IMR-90 (cell line): ENCODE results near the gene TTLL11. TPM values are rescaled to one million over a fixed set of nuclear protein-coding genes. Genes with fewer than 3 reads are reported as not detected.

ENCODE experiments used
- ATAC-seq: fragments of 200-7000 bp; cut with Tn5 transposase; 2 replicates; pipeline ENCODE4 v1.9.1; 2020; ENCODE audit warnings: low read depth, mild to moderate bottlenecking, moderate library complexity
- BruUV-seq: library from RNA; stranded (reverse); fragments of 400-500 nt; replicated peaks from 2 replicates; lab custom pipeline; 2021; lab: Mats Ljungman, UMichigan
- CTCF ChIA-PET: fragments of 300-600 bp; formaldehyde crosslinking; extraction: SDS; loops from one replicate; lab custom pipeline; 2021; ENCODE audit warnings: antibody characterized with exemption; lab: Yijun Ruan, JAX
- POLR2A ChIA-PET: fragments of 300-600 bp; sonication (Branson Sonifier 250); formaldehyde crosslinking; loops from one replicate; lab custom pipeline; 2022; ENCODE audit warnings: antibody characterized with exemption; ENCODE audit not compliant: unreplicated experiment; lab: Charles Lee
- DNase-seq: peaks from one replicate; pipeline ENCODE4 v3.0.0; 2013
- H2AFZ ChIP-seq: replicated peaks from 2 replicates; pipeline ENCODE3; 2013; ENCODE audit warnings: low read length, mild to moderate bottlenecking; ENCODE audit not compliant: poor library complexity
- H2AK5ac ChIP-seq: 2 replicates; pipeline ENCODE4 v1.6.1; 2013; ENCODE audit warnings: low read depth, low read length, inconsistent platforms
- H2AK9ac ChIP-seq: replicated peaks from 2 replicates; pipeline ENCODE3; 2013; ENCODE audit warnings: mild to moderate bottlenecking, low read depth, low read length, moderate library complexity; ENCODE audit not compliant: poor library complexity
- H2BK120ac ChIP-seq: 2 replicates; pipeline ENCODE4 v1.6.1; 2013; ENCODE audit warnings: low read depth, low read length, inconsistent platforms
- H2BK15ac ChIP-seq: 3 replicates; pipeline ENCODE4 v1.6.1; 2013; ENCODE audit warnings: low read depth, low read length, inconsistent platforms
- H2BK20ac ChIP-seq: 2 replicates; pipeline ENCODE4 v1.6.1; 2013; ENCODE audit warnings: low read depth, mild to moderate bottlenecking, inconsistent platforms, low read length, moderate library complexity
- H2BK5ac ChIP-seq: 2 replicates; pipeline ENCODE4 v1.6.1; 2013; ENCODE audit warnings: mild to moderate bottlenecking, low read depth, low read length, inconsistent platforms; ENCODE audit not compliant: poor library complexity, severe bottlenecking
- H3K14ac ChIP-seq: replicated peaks from 2 replicates; pipeline ENCODE4 v1.6.1; 2013; ENCODE audit warnings: low read depth, low read length, inconsistent platforms
- H3K18ac ChIP-seq: 2 replicates; pipeline ENCODE4 v1.6.1; 2013; ENCODE audit warnings: low read depth, low read length, control low read depth
- H3K23ac ChIP-seq: 2 replicates; pipeline ENCODE4 v1.6.1; 2013; ENCODE audit warnings: low read depth, low read length, inconsistent platforms
- H3K27ac ChIP-seq: 2 replicates; pipeline ENCODE4 v1.5.1; 2013; ENCODE audit warnings: mild to moderate bottlenecking, control low read depth, low read length; ENCODE audit not compliant: insufficient read depth
- H3K27me3 ChIP-seq: 2 replicates; pipeline ENCODE4 v1.6.1; 2013; ENCODE audit warnings: low read length; ENCODE audit not compliant: control insufficient read depth, insufficient read depth
- H3K36me3 ChIP-seq: 2 replicates; pipeline ENCODE4 v1.6.1; 2013; ENCODE audit warnings: low read length, mixed read lengths; ENCODE audit not compliant: control insufficient read depth, insufficient read depth
- H3K4ac ChIP-seq: 2 replicates; pipeline ENCODE4 v1.6.1; 2013; ENCODE audit warnings: low read depth, low read length, inconsistent platforms
- H3K4me1 ChIP-seq: 2 replicates; pipeline ENCODE4 v1.6.1; 2013; ENCODE audit warnings: low read length, mixed read lengths; ENCODE audit not compliant: control insufficient read depth, insufficient read depth
- H3K4me2 ChIP-seq: 2 replicates; pipeline ENCODE4 v1.6.1; 2013; ENCODE audit warnings: low read depth, mild to moderate bottlenecking, control low read depth, low read length, moderate library complexity
- H3K4me3 ChIP-seq: 2 replicates; pipeline ENCODE4 v1.5.1; 2013; ENCODE audit warnings: low read depth, mild to moderate bottlenecking, control low read depth, low read length, moderate library complexity; ENCODE audit not compliant: insufficient read depth
- H3K56ac ChIP-seq: 2 replicates; pipeline ENCODE4 v1.6.1; 2013; ENCODE audit warnings: low read length, inconsistent platforms; ENCODE audit not compliant: insufficient read depth; ENCODE audit errors: extremely low read depth
- H3K79me1 ChIP-seq, 2 experiments: 2 replicates each; pipeline ENCODE4 v1.6.1; 2013; ENCODE audit warnings: low read length in 2 of 2, inconsistent platforms in 1 of 2, low read depth in 1 of 2
- H3K9ac ChIP-seq: 2 replicates; pipeline ENCODE4 v1.6.1; 2013; ENCODE audit warnings: low read depth, low read length, control low read depth
- H3K9me1 ChIP-seq: 2 replicates; pipeline ENCODE4 v1.6.1; 2013; ENCODE audit warnings: low read length, inconsistent platforms; ENCODE audit not compliant: insufficient read depth
- H3K9me3 ChIP-seq: 2 replicates; pipeline ENCODE4 v1.6.1; 2013; ENCODE audit warnings: low read length; ENCODE audit not compliant: control insufficient read depth, insufficient read depth
- H4K20me1 ChIP-seq: 2 replicates; pipeline ENCODE4 v1.6.1; 2013; ENCODE audit warnings: low read length, inconsistent platforms; ENCODE audit not compliant: insufficient read depth
- H4K5ac ChIP-seq: 2 replicates; pipeline ENCODE4 v1.6.1; 2013; ENCODE audit warnings: mild to moderate bottlenecking, low read depth, low read length, control low read depth
- H4K8ac ChIP-seq, 2 experiments: 2 replicates each; pipeline ENCODE4 v1.6.1; 2013; ENCODE audit warnings: low read depth in 2 of 2, low read length in 2 of 2, control low read depth in 1 of 2, inconsistent platforms in 1 of 2
- H4K91ac ChIP-seq: 2 replicates; pipeline ENCODE4 v1.6.1; 2013; ENCODE audit warnings: low read depth, low read length, inconsistent platforms; ENCODE audit not compliant: insufficient read depth
- BHLHE40 ChIP-seq: fragments of 150-350 bp; IDR thresholded peaks from 2 replicates; pipeline ENCODE4 v1.6.1; 2016; ENCODE audit warnings: mild to moderate bottlenecking, low read depth, low read length
- CEBPB ChIP-seq: IDR thresholded peaks from 2 replicates; pipeline ENCODE4 v1.6.1; 2012; ENCODE audit warnings: low read depth, low read length, improper control_type of control experiment
- CHD1 ChIP-seq: IDR thresholded peaks from 2 replicates; pipeline ENCODE4 v1.6.1; 2012; ENCODE audit warnings: low read depth, low read length, improper control_type of control experiment
- CTCF ChIP-seq: conservative IDR thresholded peaks from 2 replicates; pipeline ENCODE4 v1.5.1; 2012; ENCODE audit warnings: mild to moderate bottlenecking, low read depth, low read length, improper control_type of control experiment
- ELK1 ChIP-seq: fragments of 150-350 bp; IDR thresholded peaks from 2 replicates; pipeline ENCODE4 v1.6.1; 2016; ENCODE audit warnings: low read depth, mild to moderate bottlenecking, low read length, moderate library complexity, borderline replicate concordance
- FOS ChIP-seq: fragments of 150-350 bp; IDR thresholded peaks from 2 replicates; pipeline ENCODE4 v1.6.1; 2016; ENCODE audit warnings: low read depth, low read length
- MAFK ChIP-seq: IDR thresholded peaks from 2 replicates; pipeline ENCODE4 v1.6.1; 2012; ENCODE audit warnings: low read depth, low read length, improper control_type of control experiment
- MAZ ChIP-seq: IDR thresholded peaks from 2 replicates; pipeline ENCODE4 v1.6.1; 2012; ENCODE audit warnings: low read depth, mild to moderate bottlenecking, low read length, improper control_type of control experiment, moderate library complexity, borderline replicate concordance
- MXI1 ChIP-seq: IDR thresholded peaks from 2 replicates; pipeline ENCODE4 v1.6.1; 2012; ENCODE audit warnings: low read depth, mild to moderate bottlenecking, low read length, moderate library complexity, borderline replicate concordance
- NFE2L2 ChIP-seq: fragments of 150-350 bp; IDR thresholded peaks from 2 replicates; pipeline ENCODE4 v1.6.1; 2016; ENCODE audit warnings: low read depth, mild to moderate bottlenecking, low read length
- POLR2A ChIP-seq: IDR thresholded peaks from 2 replicates; pipeline ENCODE4 v1.6.1; 2012; ENCODE audit warnings: mild to moderate bottlenecking, low read depth, low read length
- RAD21 ChIP-seq: IDR thresholded peaks from 2 replicates; pipeline ENCODE4 v1.6.1; 2012; ENCODE audit warnings: low read length, improper control_type of control experiment
- RCOR1 ChIP-seq: IDR thresholded peaks from 2 replicates; pipeline ENCODE4 v1.6.1; 2012; ENCODE audit warnings: mild to moderate bottlenecking, low read length, improper control_type of control experiment; ENCODE audit not compliant: insufficient replicate concordance
- RFX5 ChIP-seq: IDR thresholded peaks from 2 replicates; pipeline ENCODE4 v1.8.0; 2012; ENCODE audit warnings: low read depth, mild to moderate bottlenecking, low read length, moderate library complexity
- SMC3 ChIP-seq: fragments of 150-350 bp; IDR thresholded peaks from 2 replicates; pipeline ENCODE4 v1.6.1; 2016; ENCODE audit warnings: low read depth, mild to moderate bottlenecking, antibody characterized with exemption, low read length, moderate library complexity
- USF2 ChIP-seq: fragments of 150-350 bp; IDR thresholded peaks from 2 replicates; pipeline ENCODE4 v1.6.1; 2017; ENCODE audit warnings: mild to moderate bottlenecking, antibody characterized with exemption, low read length, low read depth
- WGBS, 2 experiments: methylation state at CpG; one replicate each; pipeline versions ENCODE4 v1.1.5 to v1.1.7; 2013; ENCODE audit warnings: missing lambda C conversion rate in 2 of 2; ENCODE audit not compliant: insufficient read length in 1 of 2; ENCODE audit errors: extremely low coverage in 2 of 2; 5-methylcytosine and 5-hydroxymethylcytosine counted together
- dilution Hi-C: fragments of 300-500 bp; cut with HindIII; formaldehyde crosslinking; loops from one replicate; pipeline ENCODE4 v1.14.3; 2018; ENCODE audit warnings: low sequenced_read_pairs; ENCODE audit not compliant: unreplicated experiment
- in situ Hi-C: fragments of 300-500 bp; cut with MboI; formaldehyde crosslinking; loops from 3 replicates; pipeline ENCODE4 v1.14.3; 2019; ENCODE audit warnings: low sequenced_read_pairs, inconsistent platforms, mixed read lengths
- intact Hi-C: fragments of 100-400 bp; cut with micrococcal nuclease; formaldehyde crosslinking; loops from 2 replicates; pipeline ENCODE4 v1.10.0; 2022
- polyA plus RNA-seq, 3 experiments: library from polyadenylated mRNA; depleted of rRNA; stranded (reverse); fragments of >200 nt; gene quantifications; 2 replicates each; pipeline ENCODE4 v1.2.3, GENCODE V29; 2012; ENCODE audit warnings: low replicate concordance in 1 of 3
- total RNA-seq: library from RNA; depleted of rRNA; stranded (reverse); fragments of >200 nt; gene quantifications from 2 replicates; pipeline ENCODE4 v1.2.3, GENCODE V29; 2012

TTLL11 gene
- total and polyA plus RNA-seq, 2 of the 4 experiments (the other 2 are of a cell fraction) = 2.0 to 4.6 TPM

GRCh38 chr9:121914017-121914595 lies 179.0 kb downstream of the TTLL11 start:
- no peak overlapping the region for H4K91ac ChIP-seq
- intact Hi-C loops (no loop called here), dilution Hi-C loops (no loop called here), in situ Hi-C loops (no loop called here)
- H2BK15ac ChIP-seq = 0 out of 3 replicates have a peak overlapping the region, but pooled peaks have one; percentile 20
- H4K8ac ChIP-seq = no peak overlapping the region
- no peak overlapping the region for H4K5ac ChIP-seq
- no peak overlapping the region for H3K4ac ChIP-seq
- peaks cover 4% of the 10 kb centered on the region for H3K4me1 ChIP-seq
- H2AK5ac ChIP-seq = no peak overlapping the region
- no peak overlapping the region for H3K23ac ChIP-seq
- H3K14ac ChIP-seq = no peak overlapping the region
- no peak overlapping the region for H3K18ac ChIP-seq
- ChIA-PET POLR2A (no interaction called here), CTCF (no interaction called here)
- no peaks in the 10 kb centered on the region for H3K36me3 ChIP-seq
- H3K4me3 ChIP-seq = no peak overlapping the region
- H2BK120ac ChIP-seq = no peak overlapping the region
- no peak for TF ChIP-seq CEBPB
- TF ChIP-seq ELK1 = no peak
- TF ChIP-seq CHD1 = no peak
- no peak for TF ChIP-seq RFX5
- no peak for TF ChIP-seq MAFK
- no peak for TF ChIP-seq POLR2A
- no peak for TF ChIP-seq BHLHE40
- TF ChIP-seq RAD21 = no peak
- TF ChIP-seq MXI1 = no peak
- TF ChIP-seq RCOR1 = no peak
- no peak for TF ChIP-seq CTCF
- TF ChIP-seq FOS = no peak
- TF ChIP-seq SMC3 = no peak
- no peak for TF ChIP-seq NFE2L2
- no peak for TF ChIP-seq MAZ
- TF ChIP-seq USF2 = no peak
- no CpG with 5 or more reads among the region's 6 CpGs for WGBS, 2 experiments
- no peaks in the 10 kb centered on the region for H3K79me1 ChIP-seq
- H2BK5ac ChIP-seq = no peak overlapping the region
- ATAC-seq = no peak
- H3K27ac ChIP-seq = no peak overlapping the region
- BruUV-seq = no TSS peak
- H3K9me3 ChIP-seq = no peaks in the 10 kb centered on the region
- no peak overlapping the region for H3K56ac ChIP-seq
- H3K4me2 ChIP-seq = no peak overlapping the region
- no peak for DNase-seq
- no peaks in the 10 kb centered on the region for H3K27me3 ChIP-seq
- peaks cover 9% of the 10 kb centered on the region for H3K9me1 ChIP-seq
- H3K9ac ChIP-seq = no peak overlapping the region
- no peak overlapping the region for H2AFZ ChIP-seq
- no peak overlapping the region for H2AK9ac ChIP-seq
- H2BK20ac ChIP-seq = no peak overlapping the region
- H4K20me1 ChIP-seq = no peaks in the 10 kb centered on the region
